NCI-H187 treated with DMSO at 0.1 percent for 48 hours (cell line): ENCODE results near the gene NEURL1.
"Not testable (repeated sequence)": the region's sequence is repeated elsewhere in the genome, so short reads cannot be mapped to it uniquely, and the experiment has no call there.

Experiments used
- DNase-seq: peaks from one replicate; lab custom pipeline; 2025; lab: John Stamatoyannopoulos, UW

The NEURL1 gene

GRCh38 chr10:103514244-103514643, 20.7 kb downstream of the NEURL1 start:
- no peak for DNase-seq

- no peak for DNase-seq
These were observed 24.0 kb downstream of the NEURL1 start for GRCh38 chr10:103517234-103518085.

GRCh38 chr10:103519798-103520197, 26.3 kb downstream of the NEURL1 start:
- DNase-seq = no peak

GRCh38 chr10:103522006-103522405, 28.5 kb downstream of the NEURL1 start:
- not testable (repeated sequence) for DNase-seq

- no peak for DNase-seq
These were observed 30.2 kb downstream of the NEURL1 start for GRCh38 chr10:103523683-103524082.

GRCh38 chr10:103525901-103526300, 32.4 kb downstream of the NEURL1 start:
- no peak for DNase-seq

GRCh38 chr10:103527476-103527875, 34.0 kb downstream of the NEURL1 start:
- not testable (repeated sequence) for DNase-seq

GRCh38 chr10:103528549-103528948, 35.0 kb downstream of the NEURL1 start:
- DNase-seq = no peak

- DNase-seq = no peak
These were observed 36.0 kb downstream of the NEURL1 start for GRCh38 chr10:103529539-103529938.

- DNase-seq = no peak
These were observed 40.3 kb downstream of the NEURL1 start for GRCh38 chr10:103533827-103534226.

- DNase-seq = no peak
These were observed 41.4 kb downstream of the NEURL1 start for GRCh38 chr10:103534621-103535498.

GRCh38 chr10:103535595-103535994, 42.1 kb downstream of the NEURL1 start:
- no peak for DNase-seq

GRCh38 chr10:103539751-103540150, 46.2 kb downstream of the NEURL1 start:
- no peak for DNase-seq

GRCh38 chr10:103540722-103541121, 47.2 kb downstream of the NEURL1 start:
- DNase-seq = no peak

- DNase-seq = no peak
These were observed 48.1 kb downstream of the NEURL1 start for GRCh38 chr10:103541616-103542015.

GRCh38 chr10:103542764-103543616, 49.5 kb downstream of the NEURL1 start:
- peak; percentile 39 for DNase-seq

- no peak for DNase-seq
These were observed 50.4 kb downstream of the NEURL1 start for GRCh38 chr10:103543617-103544525.

- no peak for DNase-seq
These were observed 51.3 kb downstream of the NEURL1 start for GRCh38 chr10:103544657-103545310.

- DNase-seq = no peak
These were observed 51.9 kb downstream of the NEURL1 start for GRCh38 chr10:103545366-103545765.

GRCh38 chr10:103545771-103546281, 52.3 kb downstream of the NEURL1 start:
- no peak for DNase-seq
